HepG2 (cell line): ENCODE results near the gene C20orf144. TPM values are rescaled to one million over a fixed set of nuclear protein-coding genes. Genes with fewer than 3 reads are reported as not detected.

Experiments
- BORCS8-MEF2B ChIP-seq: sonication (generic); formaldehyde crosslinking; IDR thresholded peaks from 2 replicates; pipeline ENCODE4 v1.8.0; 2022; ENCODE audit warnings: mild to moderate bottlenecking, missing genetic modification reagents
- CBX1 ChIP-seq: IDR thresholded peaks from one replicate; pipeline ENCODE4 v1.6.1; 2016; ENCODE audit warnings: antibody characterized with exemption, low read depth
- CBX5 ChIP-seq: sonication (generic); formaldehyde crosslinking; IDR thresholded peaks from 2 replicates; pipeline ENCODE4 v1.4.0; 2020; ENCODE audit warnings: missing genetic modification reagents, borderline replicate concordance
- MAF1 ChIP-seq: sonication (generic); formaldehyde crosslinking; IDR thresholded peaks from 2 replicates; pipeline ENCODE4 v1.5.0; 2020; ENCODE audit warnings: missing genetic modification reagents, borderline replicate concordance
- MAZ ChIP-seq, 2 experiments: sonication (generic) in 1 of 2; formaldehyde crosslinking in 1 of 2; IDR thresholded peaks; 2 replicates each; pipeline versions ENCODE4 v1.5.0 to v1.6.1; 2012 to 2020; ENCODE audit warnings: low read depth in 2 of 2, mild to moderate bottlenecking in 2 of 2, borderline replicate concordance in 1 of 2, improper control_type of control experiment in 1 of 2, low read length in 1 of 2, missing genetic modification reagents in 1 of 2, moderate library complexity in 1 of 2
- SMYD3 ChIP-seq: sonication (generic); formaldehyde crosslinking; IDR thresholded peaks from 2 replicates; pipeline ENCODE4 v1.8.1; 2023; ENCODE audit warnings: mild to moderate bottlenecking, missing genetic modification reagents
- ZNF12 ChIP-seq: sonication (generic); formaldehyde crosslinking; IDR thresholded peaks from 2 replicates; pipeline ENCODE4 v1.5.0; 2020; ENCODE audit warnings: missing genetic modification reagents
- ZNF136 ChIP-seq: sonication (generic); formaldehyde crosslinking; IDR thresholded peaks from 2 replicates; pipeline ENCODE4 v1.8.1; 2022; ENCODE audit warnings: low read depth, mild to moderate bottlenecking, moderate library complexity, missing genetic modification reagents
- ZNF501 ChIP-seq: sonication (generic); formaldehyde crosslinking; IDR thresholded peaks from 2 replicates; pipeline ENCODE4 v1.5.1; 2020; ENCODE audit warnings: mild to moderate bottlenecking, moderate library complexity, missing genetic modification reagents
- ZNF747 ChIP-seq: sonication (generic); formaldehyde crosslinking; IDR thresholded peaks from 2 replicates; pipeline ENCODE4 v1.8.1; 2023; ENCODE audit warnings: missing genetic modification reagents, mild to moderate bottlenecking, borderline replicate concordance
- ZNF780A ChIP-seq: sonication (generic); formaldehyde crosslinking; IDR thresholded peaks from 2 replicates; pipeline ENCODE4 v1.8.0; 2022; ENCODE audit warnings: mild to moderate bottlenecking, missing genetic modification reagents, moderate library complexity
- ZNF83 ChIP-seq: sonication (generic); formaldehyde crosslinking; IDR thresholded peaks from 2 replicates; pipeline ENCODE4 v1.4.0; 2020; ENCODE audit warnings: missing genetic modification reagents, mild to moderate bottlenecking, borderline replicate concordance
- polyA plus RNA-seq, 8 experiments: library from polyadenylated mRNA; depleted of rRNA in 3 of 8; stranded (reverse) in 7 of 8; unstranded in 1 of 8; fragments of >200 nt; fragmentation: Illumina TruSeq in 4 of 8; extraction: Trizol in 4 of 8; gene quantifications; 2 replicates each; pipeline versions ENCODE4 v1.2.1 to v1.2.3, GENCODE V29; 2011 to 2016; ENCODE audit warnings: low read depth in 4 of 8, missing spikeins in 1 of 8, mixed read lengths in 1 of 8; ENCODE audit not compliant: insufficient read depth in 1 of 8
- total RNA-seq, 5 experiments: library from RNA; depleted of rRNA; stranded (reverse); fragments of >200 nt; fragmentation: Illumina TruSeq; extraction: Trizol; gene quantifications; 2 replicates each; pipeline ENCODE4 v1.2.3, GENCODE V29; 2016; ENCODE audit warnings: low read depth in 1 of 5
- TF ChIP-seq, protein P1 (sequence below): sonication (generic); formaldehyde crosslinking; IDR thresholded peaks from 2 replicates; pipeline ENCODE4 v1.5.0; 2020; ENCODE audit warnings: mild to moderate bottlenecking, missing genetic modification reagents
- TF ChIP-seq, protein P2 (sequence below): IDR thresholded peaks from 2 replicates; pipeline ENCODE4 v1.6.1; 2016; ENCODE audit warnings: low read depth, borderline replicate concordance
- TF ChIP-seq, protein P3 (sequence below): sonication (generic); formaldehyde crosslinking; IDR thresholded peaks from 2 replicates; pipeline ENCODE4 v1.9.0; 2021; ENCODE audit warnings: missing genetic modification reagents, borderline replicate concordance
- TF ChIP-seq, protein P4 (sequence below): sonication (generic); formaldehyde crosslinking; IDR thresholded peaks from 2 replicates; pipeline ENCODE4 v1.5.0; 2020; ENCODE audit warnings: mild to moderate bottlenecking, missing genetic modification reagents

Gene C20orf144
- total and polyA plus RNA-seq, 2 of the 13 experiments (the other 11 are each of a cell fraction or from before 2014, with no cell fraction given): 0.09 to 0.16 TPM

DNA sequence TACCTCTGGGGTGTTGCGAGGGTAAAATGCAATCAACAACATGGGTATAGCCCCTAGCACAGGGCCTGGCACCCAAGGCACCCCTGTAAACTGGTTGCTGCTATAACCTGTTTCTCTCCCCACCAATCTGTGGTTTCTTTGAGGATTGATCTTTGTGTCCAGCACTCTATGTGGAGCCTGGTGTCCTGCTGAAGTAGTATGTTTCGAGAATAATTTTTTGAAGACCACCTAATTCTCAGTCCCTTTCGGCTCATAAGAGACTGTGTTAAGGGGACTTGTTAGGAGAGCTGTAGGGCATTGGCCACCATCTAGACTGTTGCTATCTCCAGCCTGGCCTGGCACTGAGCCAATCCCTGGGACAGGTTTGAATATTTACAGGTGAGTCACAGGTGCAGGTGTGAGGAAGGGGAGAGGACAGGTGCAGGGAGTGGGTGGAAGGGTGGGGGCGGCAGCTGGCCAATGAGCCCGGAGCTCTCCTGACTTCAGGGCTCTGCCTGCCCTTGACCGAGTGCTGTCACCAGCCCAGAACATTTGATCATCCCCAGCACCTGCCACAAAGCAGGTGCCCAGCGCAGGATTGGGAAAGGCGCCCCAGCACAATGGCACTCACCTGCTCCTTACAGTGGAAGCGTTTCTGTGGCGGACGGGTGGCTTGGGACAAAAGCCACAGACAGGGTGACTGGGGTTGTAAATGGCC lies 8.1 kb upstream of the C20orf144 start (continued):
- no peak for TF ChIP-seq ZNF83 (CRISPR knock-in tag)
- TF ChIP-seq, protein P1, sequence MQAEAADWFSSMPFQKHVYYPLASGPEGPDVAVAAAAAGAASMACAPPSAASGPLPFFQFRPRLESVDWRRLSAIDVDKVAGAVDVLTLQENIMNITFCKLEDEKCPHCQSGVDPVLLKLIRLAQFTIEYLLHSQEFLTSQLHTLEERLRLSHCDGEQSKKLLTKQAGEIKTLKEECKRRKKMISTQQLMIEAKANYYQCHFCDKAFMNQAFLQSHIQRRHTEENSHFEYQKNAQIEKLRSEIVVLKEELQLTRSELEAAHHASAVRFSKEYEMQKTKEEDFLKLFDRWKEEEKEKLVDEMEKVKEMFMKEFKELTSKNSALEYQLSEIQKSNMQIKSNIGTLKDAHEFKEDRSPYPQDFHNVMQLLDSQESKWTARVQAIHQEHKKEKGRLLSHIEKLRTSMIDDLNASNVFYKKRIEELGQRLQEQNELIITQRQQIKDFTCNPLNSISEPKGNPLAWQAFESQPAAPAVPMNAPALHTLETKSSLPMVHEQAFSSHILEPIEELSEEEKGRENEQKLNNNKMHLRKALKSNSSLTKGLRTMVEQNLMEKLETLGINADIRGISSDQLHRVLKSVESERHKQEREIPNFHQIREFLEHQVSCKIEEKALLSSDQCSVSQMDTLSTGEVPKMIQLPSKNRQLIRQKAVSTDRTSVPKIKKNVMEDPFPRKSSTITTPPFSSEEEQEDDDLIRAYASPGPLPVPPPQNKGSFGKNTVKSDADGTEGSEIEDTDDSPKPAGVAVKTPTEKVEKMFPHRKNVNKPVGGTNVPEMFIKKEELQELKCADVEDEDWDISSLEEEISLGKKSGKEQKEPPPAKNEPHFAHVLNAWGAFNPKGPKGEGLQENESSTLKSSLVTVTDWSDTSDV: peak; percentile 11; the same call in 1 of the 2 replicates
- TF ChIP-seq, protein P2, sequence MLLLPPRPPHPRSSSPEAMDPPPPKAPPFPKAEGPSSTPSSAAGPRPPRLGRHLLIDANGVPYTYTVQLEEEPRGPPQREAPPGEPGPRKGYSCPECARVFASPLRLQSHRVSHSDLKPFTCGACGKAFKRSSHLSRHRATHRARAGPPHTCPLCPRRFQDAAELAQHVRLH (CRISPR knock-in tag): no peak
- TF ChIP-seq ZNF747 (CRISPR knock-in tag): no peak
- no peak for TF ChIP-seq CBX1
- TF ChIP-seq SMYD3 (CRISPR knock-in tag): peak; percentile 46; the same call in 1 of the 2 replicates
- no peak for TF ChIP-seq MAZ (IDR thresholded peaks at IDR 0.05; ENCODE audit: borderline replicate concordance, low read depth, low read length)
- TF ChIP-seq MAZ (CRISPR knock-in tag; IDR thresholded peaks at IDR 0.05; ENCODE audit: low read depth): no peak
- TF ChIP-seq ZNF12 (CRISPR knock-in tag): no peak
- no peak for TF ChIP-seq CBX5 (CRISPR knock-in tag)
- no peak for TF ChIP-seq BORCS8-MEF2B (CRISPR knock-in tag)
- peak; percentile 31; the same call in 1 of the 2 replicates for TF ChIP-seq MAF1 (CRISPR knock-in tag)
- TF ChIP-seq ZNF501 (CRISPR knock-in tag): peak; percentile 11; the same call in 1 of the 2 replicates
- TF ChIP-seq, protein P3, sequence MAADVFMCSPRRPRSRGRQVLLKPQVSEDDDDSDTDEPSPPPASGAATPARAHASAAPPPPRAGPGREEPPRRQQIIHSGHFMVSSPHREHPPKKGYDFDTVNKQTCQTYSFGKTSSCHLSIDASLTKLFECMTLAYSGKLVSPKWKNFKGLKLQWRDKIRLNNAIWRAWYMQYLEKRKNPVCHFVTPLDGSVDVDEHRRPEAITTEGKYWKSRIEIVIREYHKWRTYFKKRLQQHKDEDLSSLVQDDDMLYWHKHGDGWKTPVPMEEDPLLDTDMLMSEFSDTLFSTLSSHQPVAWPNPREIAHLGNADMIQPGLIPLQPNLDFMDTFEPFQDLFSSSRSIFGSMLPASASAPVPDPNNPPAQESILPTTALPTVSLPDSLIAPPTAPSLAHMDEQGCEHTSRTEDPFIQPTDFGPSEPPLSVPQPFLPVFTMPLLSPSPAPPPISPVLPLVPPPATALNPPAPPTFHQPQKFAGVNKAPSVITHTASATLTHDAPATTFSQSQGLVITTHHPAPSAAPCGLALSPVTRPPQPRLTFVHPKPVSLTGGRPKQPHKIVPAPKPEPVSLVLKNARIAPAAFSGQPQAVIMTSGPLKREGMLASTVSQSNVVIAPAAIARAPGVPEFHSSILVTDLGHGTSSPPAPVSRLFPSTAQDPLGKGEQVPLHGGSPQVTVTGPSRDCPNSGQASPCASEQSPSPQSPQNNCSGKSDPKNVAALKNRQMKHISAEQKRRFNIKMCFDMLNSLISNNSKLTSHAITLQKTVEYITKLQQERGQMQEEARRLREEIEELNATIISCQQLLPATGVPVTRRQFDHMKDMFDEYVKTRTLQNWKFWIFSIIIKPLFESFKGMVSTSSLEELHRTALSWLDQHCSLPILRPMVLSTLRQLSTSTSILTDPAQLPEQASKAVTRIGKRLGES (CRISPR knock-in tag): 0 out of 2 replicates have a peak, but pooled peaks have one; percentile 21
- no peak for TF ChIP-seq ZNF136 (CRISPR knock-in tag)
- TF ChIP-seq, protein P4, sequence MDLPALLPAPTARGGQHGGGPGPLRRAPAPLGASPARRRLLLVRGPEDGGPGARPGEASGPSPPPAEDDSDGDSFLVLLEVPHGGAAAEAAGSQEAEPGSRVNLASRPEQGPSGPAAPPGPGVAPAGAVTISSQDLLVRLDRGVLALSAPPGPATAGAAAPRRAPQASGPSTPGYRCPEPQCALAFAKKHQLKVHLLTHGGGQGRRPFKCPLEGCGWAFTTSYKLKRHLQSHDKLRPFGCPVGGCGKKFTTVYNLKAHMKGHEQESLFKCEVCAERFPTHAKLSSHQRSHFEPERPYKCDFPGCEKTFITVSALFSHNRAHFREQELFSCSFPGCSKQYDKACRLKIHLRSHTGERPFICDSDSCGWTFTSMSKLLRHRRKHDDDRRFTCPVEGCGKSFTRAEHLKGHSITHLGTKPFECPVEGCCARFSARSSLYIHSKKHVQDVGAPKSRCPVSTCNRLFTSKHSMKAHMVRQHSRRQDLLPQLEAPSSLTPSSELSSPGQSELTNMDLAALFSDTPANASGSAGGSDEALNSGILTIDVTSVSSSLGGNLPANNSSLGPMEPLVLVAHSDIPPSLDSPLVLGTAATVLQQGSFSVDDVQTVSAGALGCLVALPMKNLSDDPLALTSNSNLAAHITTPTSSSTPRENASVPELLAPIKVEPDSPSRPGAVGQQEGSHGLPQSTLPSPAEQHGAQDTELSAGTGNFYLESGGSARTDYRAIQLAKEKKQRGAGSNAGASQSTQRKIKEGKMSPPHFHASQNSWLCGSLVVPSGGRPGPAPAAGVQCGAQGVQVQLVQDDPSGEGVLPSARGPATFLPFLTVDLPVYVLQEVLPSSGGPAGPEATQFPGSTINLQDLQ (CRISPR knock-in tag): no peak
- no peak for TF ChIP-seq ZNF780A (CRISPR knock-in tag)
